SU-DHL-6 (cell line): ENCODE data around the gene NCKAP5.

ENCODE experiments used
- CTCF ChIP-seq: fragments of 200-600 bp; sonication (generic); IDR thresholded peaks from one replicate; pipeline ENCODE4 v1.5.1; 2017; ENCODE audit warnings: antibody characterized with exemption, mild to moderate bottlenecking, low read length, moderate library complexity; ENCODE audit not compliant: insufficient read depth, poor library complexity, severe bottlenecking
- EZH2phosphoT487 ChIP-seq: fragments of 200-600 bp; sonication (generic), shearing (Covaris generic); conservative IDR thresholded peaks from 2 replicates; pipeline ENCODE4 v1.6.1; 2018; ENCODE audit warnings: mild to moderate bottlenecking, antibody characterized with exemption, low read length, moderate library complexity, mixed read lengths

- TF ChIP-seq CTCF: no peak
- no peak for TF ChIP-seq EZH2phosphoT487
These were observed 469.5 kb downstream of the NCKAP5 start for GRCh38 chr2:133098787-133099186.
